ENCODE results near the gene BCL11A.

DNA sequence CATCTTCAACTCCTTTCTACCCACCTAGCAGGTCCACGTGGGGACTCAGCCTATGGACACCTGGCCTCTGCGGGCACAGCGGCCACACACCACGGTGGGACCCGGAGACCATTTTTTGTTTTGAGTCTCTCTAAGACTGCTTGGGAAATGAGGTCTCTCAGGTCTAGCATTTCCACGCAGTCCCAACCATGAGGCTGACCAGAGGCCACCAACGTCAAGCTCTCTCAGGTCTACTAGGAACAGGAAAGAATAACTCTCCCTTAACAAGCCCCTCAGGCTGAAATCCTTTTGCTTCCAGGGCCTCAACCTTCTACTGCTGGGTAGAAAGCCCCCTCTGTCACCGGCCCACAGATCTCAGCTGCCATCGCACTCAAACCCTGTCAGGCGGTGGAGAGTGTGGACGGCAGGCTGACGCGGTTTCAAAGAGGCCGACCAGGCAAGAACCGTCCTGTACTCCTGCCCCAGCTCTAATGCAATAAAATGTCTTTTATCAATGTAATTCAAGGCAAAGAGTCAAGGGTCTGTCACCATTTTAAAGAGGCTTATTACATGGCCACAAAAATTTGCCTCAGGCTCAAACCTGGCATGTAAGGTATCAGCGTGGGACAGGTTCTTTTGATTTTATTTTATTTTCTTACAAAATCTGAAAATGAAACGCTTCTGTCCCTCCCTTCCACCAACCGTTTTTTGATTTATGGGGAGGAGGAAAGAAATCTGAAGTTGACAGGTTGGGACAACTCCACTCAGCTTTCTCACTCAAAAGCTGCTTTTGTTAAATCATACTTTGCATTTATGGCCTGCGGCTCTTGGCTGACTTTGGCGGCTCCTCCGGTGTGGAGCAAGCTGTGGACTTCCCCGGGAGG, 74.0 kb downstream of the BCL11A start:
- no peak for TF ChIP-seq EZH2 (IDR thresholded peaks at IDR 0.05; ENCODE audit: insufficient read depth, poor library complexity, severe bottlenecking)
- no peak for TF ChIP-seq EZH2phosphoT487 (IDR thresholded peaks at IDR 0.05; ENCODE audit: insufficient read depth, low read depth)

Data from GM23248 (cell line).